Stimulated activated naive B cell treated with anti-CD40 and anti-IgM and Interleukin-4, amounts not matched to agents 10 μg/mL and 1 μg/mL and 100 μg/mL, for 72 hours (primary cell): Measurements from ENCODE around the gene NUP210L.
"Not testable (repeated sequence)": the region's sequence is repeated elsewhere in the genome, so short reads cannot be mapped to it uniquely, and the experiment has no call there.

Experiments used
- ATAC-seq, 2 donors: fragments of 150-1000 bp; cut with Tn5 transposase; replicated peaks; 2 replicates each; pipeline ENCODE4 v1.10.0; 2021; ENCODE audit warnings: moderate library complexity in 1 of 2
- DNase-seq: peaks from one replicate; pipeline ENCODE4 v3.0.0; 2021
- H3K27ac Mint-ChIP-seq: one replicate; pipeline ENCODE4 v1.8.0; 2022; ENCODE audit warnings: mild to moderate bottlenecking, mixed read lengths
- H3K27me3 Mint-ChIP-seq, 2 donors: one replicate each; pipeline ENCODE4 v1.8.0; 2022; ENCODE audit warnings: mixed read lengths in 2 of 2
- H3K36me3 Mint-ChIP-seq, 2 donors: one replicate each; pipeline ENCODE4 v1.8.0; 2022; ENCODE audit warnings: mixed read lengths in 2 of 2, mild to moderate bottlenecking in 1 of 2
- H3K4me1 Mint-ChIP-seq, 2 donors: one replicate each; pipeline ENCODE4 v1.8.0; 2022; ENCODE audit warnings: mixed read lengths in 2 of 2, mild to moderate bottlenecking in 1 of 2
- H3K4me3 Mint-ChIP-seq, 2 donors: one replicate each; pipeline ENCODE4 v1.8.0; 2022; ENCODE audit warnings: mild to moderate bottlenecking in 2 of 2, mixed read lengths in 2 of 2, moderate library complexity in 1 of 2
- H3K9me3 Mint-ChIP-seq, 2 donors: one replicate each; pipeline ENCODE4 v1.8.0; 2022; ENCODE audit warnings: mixed read lengths in 2 of 2, mild to moderate bottlenecking in 1 of 2

Gene NUP210L

DNA sequence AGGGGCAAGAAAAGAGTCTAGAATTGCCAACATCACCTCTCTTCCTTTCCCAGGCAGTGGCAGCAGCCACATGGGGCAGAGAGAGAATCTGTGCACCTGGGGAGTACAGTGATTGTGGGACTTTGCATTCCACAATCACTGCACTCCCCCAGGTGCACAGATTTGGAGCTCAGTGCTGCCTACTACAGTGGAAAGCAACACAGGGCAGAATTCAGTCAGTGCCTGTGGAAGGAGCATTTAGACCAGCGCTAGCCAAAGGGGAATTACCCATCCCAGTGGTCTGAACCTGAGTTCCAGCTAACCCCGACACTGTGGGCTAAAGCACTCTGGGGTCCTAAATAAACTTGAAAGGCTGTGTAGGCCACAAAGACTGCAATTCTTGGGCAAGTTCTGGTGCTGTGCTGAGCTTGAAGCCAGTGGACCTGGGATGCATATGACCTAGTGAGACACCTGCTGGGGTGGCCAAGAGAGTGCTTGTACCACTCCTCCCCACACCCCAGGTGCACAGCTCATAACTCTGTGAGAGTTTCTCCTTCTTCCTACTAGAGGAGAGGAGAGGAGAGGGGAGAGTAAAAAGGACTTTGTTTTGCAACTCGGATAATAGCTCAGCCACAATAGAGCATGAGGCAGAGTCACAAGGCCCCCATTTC is 50.3 kb downstream of the NUP210L start:
- no peaks in the 10 kb centered on the region for H3K36me3 Mint-ChIP-seq
- DNase-seq (no peak), ATAC-seq (no peak)
- H3K4me1 Mint-ChIP-seq, result no peaks in the 10 kb centered on the region
- no peaks in the 10 kb centered on the region for H3K9me3 Mint-ChIP-seq
- peaks cover 6 to 7% of the 10 kb centered on the region in 2 donors for H3K27me3 Mint-ChIP-seq
- H3K27ac Mint-ChIP-seq, result no peak overlapping the region
- no peak overlapping the region for H3K4me3 Mint-ChIP-seq

DNA sequence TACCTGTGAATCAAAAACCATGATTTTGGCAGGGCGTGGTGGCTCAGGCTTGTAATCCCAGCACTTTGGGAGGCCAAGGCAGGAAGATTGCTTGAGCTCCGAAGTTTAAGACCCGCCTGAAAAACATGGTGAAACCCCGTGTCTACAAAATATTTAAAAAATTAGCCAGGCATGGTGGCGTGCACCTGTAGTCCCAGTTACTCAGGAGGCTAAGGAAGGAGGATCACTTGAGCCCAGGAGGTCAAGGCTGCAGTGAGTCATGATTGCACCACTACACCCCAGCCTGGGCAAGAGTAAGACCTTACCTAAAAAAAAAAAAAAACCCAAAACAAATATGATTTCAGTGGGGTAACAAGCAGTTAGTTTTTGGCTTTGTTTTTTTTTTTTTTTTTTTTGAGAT is 54.7 kb downstream of the NUP210L start:
- H3K27ac Mint-ChIP-seq, H3K36me3 Mint-ChIP-seq, H3K4me1 Mint-ChIP-seq, ATAC-seq, H3K4me3 Mint-ChIP-seq, DNase-seq, H3K9me3 Mint-ChIP-seq, H3K27me3 Mint-ChIP-seq: not testable (repeated sequence)

DNA sequence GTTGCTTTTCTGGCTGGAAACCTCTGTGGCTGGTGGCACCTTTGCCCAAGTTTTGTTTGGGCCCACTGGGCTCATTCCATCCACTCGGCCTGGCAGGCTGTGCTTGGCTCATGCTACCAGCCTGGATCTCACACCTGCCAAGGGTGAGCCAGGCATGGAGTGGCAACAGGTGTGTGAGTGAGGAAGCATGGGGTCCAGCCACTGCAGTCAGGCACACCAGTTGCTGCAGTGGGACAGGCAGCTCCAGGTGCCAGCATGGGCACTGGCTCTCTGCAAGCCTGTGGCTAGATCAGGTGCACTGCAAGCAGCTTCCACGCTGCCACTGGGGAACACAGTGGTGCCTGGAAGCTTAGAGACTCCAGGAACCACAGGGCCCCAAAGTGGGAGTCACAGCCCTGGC is 57.0 kb downstream of the NUP210L start:
- no peak overlapping the region for H3K27ac Mint-ChIP-seq
- no peak for ATAC-seq
- no peaks in the 10 kb centered on the region for H3K36me3 Mint-ChIP-seq
- H3K4me3 Mint-ChIP-seq, result no peak overlapping the region
- H3K27me3 Mint-ChIP-seq, result no peaks in the 10 kb centered on the region
- H3K4me1 Mint-ChIP-seq, result no peaks in the 10 kb centered on the region
- DNase-seq, result no peak
- H3K9me3 Mint-ChIP-seq, result no peaks in the 10 kb centered on the region

DNA sequence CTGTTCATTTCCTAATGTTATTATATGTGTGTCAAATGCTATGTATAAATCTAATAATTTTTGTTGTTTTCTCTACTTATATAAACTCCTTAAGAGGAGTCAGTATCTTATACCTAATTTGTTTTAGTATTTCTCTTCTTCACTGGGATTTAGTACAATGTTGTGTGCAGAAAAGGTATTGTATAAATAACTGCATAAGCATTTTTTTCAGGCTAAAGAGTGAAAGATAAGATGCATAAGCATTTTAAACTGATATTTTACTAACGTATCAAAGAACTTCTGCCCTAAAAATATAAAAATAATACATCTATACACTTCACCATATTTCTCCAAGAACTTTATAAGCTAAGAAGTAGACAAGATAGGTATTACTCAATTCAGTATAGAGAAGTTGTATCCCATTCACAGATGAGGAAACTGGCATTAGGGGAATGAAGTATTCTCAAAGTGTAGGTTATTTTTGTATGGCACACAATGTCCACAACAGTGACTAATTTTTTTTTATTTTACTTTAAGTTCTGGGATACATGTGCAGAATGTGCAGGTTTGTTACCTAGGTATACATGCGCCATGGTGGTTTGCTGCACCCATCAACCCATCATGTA is 59.3 kb downstream of the NUP210L start:
- no peaks in the 10 kb centered on the region for H3K4me1 Mint-ChIP-seq
- DNase-seq, result no peak
- H3K27ac Mint-ChIP-seq, result no peak overlapping the region
- peaks cover 0 to 4% of the 10 kb centered on the region in 2 donors for H3K27me3 Mint-ChIP-seq
- no peaks in the 10 kb centered on the region for H3K9me3 Mint-ChIP-seq
- H3K4me3 Mint-ChIP-seq, result no peak overlapping the region
- no peaks in the 10 kb centered on the region for H3K36me3 Mint-ChIP-seq
- ATAC-seq, result no peak

DNA sequence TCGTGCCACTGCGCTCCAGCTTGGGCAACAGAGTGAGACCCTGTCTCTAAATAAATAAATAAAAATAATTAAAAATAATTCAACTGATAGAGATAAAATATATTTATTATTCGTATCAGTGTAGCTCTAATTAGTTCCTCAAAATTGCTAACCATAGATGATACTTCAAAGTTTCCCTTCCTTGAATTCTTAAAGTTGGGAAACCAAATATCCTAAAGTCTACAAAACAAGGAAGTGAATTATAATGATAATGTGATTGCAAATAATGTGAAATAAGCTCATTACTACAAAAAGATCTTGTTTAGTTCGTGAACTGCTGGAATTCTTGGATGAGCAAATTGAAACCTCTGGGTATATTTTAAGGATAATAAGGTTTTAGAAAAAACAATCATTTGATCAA is 60.5 kb downstream of the NUP210L start:
- Mint-ChIP-seq H3K4me1 (no peaks in the 10 kb centered on the region), H3K9me3 (no peaks in the 10 kb centered on the region), H3K36me3 (no peaks in the 10 kb centered on the region), H3K27ac (no peak overlapping the region), H3K4me3 (no peak overlapping the region), H3K27me3 (peaks cover 0 to 4% of the 10 kb centered on the region in 2 donors)
- ATAC-seq (no peak), DNase-seq (no peak)

DNA sequence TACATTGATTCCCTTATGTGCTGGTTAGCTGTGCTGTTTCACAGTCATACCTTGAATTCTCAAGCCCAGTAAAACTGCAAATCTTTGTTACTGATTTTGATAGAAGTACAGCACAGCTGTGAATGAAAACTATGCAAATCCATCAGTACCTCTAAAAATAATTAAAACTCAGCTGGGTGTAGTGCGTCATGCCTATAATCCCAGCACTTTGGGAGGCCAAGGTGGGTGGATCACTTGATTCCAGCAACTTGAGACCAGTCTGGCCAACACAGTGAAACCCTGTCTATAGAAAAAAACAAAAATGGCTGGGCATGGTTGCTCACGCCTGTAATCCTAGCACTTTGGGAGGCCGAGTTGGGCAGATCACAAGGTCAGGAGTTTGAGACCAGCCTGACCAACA is 61.2 kb downstream of the NUP210L start:
- Mint-ChIP-seq H3K4me3 (no peak overlapping the region), H3K27me3 (peaks cover 0 to 4% of the 10 kb centered on the region in 2 donors), H3K27ac (no peak overlapping the region), H3K36me3 (no peaks in the 10 kb centered on the region), H3K4me1 (no peaks in the 10 kb centered on the region), H3K9me3 (no peaks in the 10 kb centered on the region)
- DNase-seq (no peak), ATAC-seq (no peak)

DNA sequence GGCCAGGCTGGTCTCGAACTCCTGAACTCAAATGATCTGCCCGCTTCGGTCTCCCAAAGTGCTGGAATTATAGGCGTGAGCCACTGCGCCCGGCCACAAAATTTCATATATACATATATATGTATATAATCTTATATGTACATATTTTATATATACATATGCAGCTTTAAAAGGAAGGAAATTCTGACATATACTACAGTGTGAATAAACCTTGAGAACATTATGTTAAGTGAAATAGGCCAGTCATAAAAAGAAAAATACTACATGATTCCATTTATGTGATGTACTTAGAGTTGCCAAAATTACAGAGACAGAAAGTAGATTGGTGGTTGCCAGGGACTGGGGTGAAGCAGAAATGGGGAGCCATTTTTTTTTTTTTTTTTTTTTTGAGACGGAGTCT is 63.2 kb downstream of the NUP210L start:
- no peak overlapping the region for H3K4me3 Mint-ChIP-seq

DNA sequence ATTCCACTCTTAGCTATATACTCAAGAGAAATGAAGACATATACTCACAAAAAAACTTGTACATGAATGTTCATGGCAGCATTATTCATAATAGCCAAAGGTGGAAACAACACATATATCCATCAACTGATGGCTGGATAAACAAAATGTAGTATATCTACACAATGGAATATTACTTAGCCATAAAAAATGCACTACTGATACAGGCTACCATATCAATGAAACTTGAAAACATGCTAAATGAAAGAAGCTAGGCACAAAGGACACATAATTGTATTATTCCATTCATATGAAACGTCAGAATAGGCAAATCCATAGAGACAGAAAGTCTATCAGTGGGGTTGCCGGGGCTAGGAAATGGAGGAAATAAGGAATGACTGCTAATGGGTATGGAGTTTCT is 67.3 kb downstream of the NUP210L start:
- peaks cover 0 to 4% of the 10 kb centered on the region in 2 donors for H3K36me3 Mint-ChIP-seq
- H3K4me1 Mint-ChIP-seq, result no peaks in the 10 kb centered on the region
- peaks cover 8 to 13% of the 10 kb centered on the region in 2 donors for H3K27me3 Mint-ChIP-seq
- no peak for ATAC-seq
- H3K4me3 Mint-ChIP-seq, result no peak overlapping the region
- DNase-seq, result no peak
- H3K27ac Mint-ChIP-seq, result no peak overlapping the region
- no peaks in the 10 kb centered on the region for H3K9me3 Mint-ChIP-seq

More for the DNA sequence above, 63.2 kb downstream of the NUP210L start:
- no peak for ATAC-seq
- Mint-ChIP-seq H3K9me3 (no peaks in the 10 kb centered on the region), H3K27ac (no peak overlapping the region), H3K4me1 (no peaks in the 10 kb centered on the region), H3K27me3 (peaks cover 0 to 4% of the 10 kb centered on the region in 2 donors), H3K36me3 (no peaks in the 10 kb centered on the region)
- DNase-seq, result no peak

DNA sequence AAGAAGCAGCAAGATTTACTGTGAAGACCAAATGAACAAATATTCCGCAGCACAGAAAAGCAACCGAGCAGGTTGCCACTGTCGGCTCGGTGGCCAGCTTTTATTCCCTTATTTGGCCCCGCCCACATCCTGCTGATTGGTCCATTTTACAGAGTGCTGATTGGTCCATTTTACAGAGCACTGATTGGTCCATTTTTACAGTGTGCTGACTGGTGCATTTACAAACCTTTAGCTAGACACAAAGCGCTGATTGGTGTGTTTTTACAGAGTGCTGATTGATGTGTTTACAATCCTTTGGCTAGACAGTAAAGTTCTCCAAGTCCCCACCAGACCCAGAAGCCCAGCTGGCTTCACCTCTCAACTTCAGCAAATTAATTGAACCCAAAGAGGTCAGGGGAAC is 71.8 kb downstream of the NUP210L start:
- not testable (repeated sequence) for H3K4me3 Mint-ChIP-seq, DNase-seq, H3K4me1 Mint-ChIP-seq, ATAC-seq, H3K36me3 Mint-ChIP-seq, H3K27ac Mint-ChIP-seq, H3K9me3 Mint-ChIP-seq
- H3K27me3 Mint-ChIP-seq, result peaks cover 12 to 13% of the 10 kb centered on the region in 2 donors

DNA sequence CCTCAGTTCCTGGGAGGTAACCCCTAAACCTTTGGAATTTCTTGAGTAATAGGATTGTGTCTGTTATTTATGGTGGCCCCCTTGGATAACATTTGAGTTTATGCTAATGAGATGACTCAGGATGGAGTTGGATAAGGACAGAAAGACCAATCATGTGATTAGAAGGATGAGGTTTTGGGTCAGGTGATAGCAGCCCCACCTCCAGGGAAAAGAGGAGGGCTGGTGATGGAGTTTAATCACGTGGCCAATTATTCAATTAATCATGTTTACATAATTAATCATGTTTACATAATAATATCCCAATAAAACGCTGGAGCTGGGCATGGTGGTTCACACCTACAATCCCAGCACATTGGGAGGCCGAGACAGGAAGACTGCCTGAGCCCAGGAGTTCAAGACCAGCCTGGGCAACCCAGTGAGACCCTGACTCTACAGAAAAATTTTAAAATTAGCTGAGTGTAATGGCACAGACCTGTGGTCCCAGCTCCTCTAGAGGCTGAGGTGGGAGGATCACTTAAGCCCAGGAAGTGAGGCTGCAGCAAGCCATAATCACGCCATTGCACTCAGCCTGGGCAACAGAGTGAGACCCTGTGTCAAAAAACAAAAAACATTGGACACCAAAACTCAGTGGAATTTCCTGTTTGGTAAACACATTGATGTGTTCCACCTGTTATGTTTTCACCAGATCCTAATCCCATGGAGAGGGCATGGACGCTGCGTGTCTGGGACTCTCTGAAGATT is 73.3 kb downstream of the NUP210L start:
- peaks cover 13 to 16% of the 10 kb centered on the region in 2 donors for H3K27me3 Mint-ChIP-seq
- H3K4me1 Mint-ChIP-seq, result no peaks in the 10 kb centered on the region
- H3K4me3 Mint-ChIP-seq, result no peak overlapping the region
- ATAC-seq (no peak), DNase-seq (no peak)
- H3K27ac Mint-ChIP-seq, result no peak overlapping the region
- H3K9me3 Mint-ChIP-seq, result peaks cover 2 to 3% of the 10 kb centered on the region in 2 donors
- H3K36me3 Mint-ChIP-seq, result peaks cover 4 to 7% of the 10 kb centered on the region in 2 donors

DNA sequence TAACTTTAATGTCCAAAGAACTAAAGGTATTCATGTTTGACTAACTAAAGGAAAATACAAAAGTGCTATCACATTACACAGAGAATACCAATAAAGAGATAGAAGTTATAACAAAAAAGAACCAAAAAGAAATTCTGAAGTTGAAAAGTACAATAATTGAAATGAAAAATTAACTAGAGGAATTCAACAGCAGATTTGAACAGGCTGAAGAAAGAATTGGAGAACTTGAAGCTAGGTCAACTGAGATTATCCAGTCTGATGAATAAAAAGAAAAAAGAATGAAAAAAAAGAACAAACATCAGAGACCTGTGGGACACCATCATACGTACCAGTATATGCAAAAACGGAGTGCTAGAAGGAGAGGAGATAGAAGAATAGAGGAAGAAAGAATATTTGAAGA is 78.5 kb downstream of the NUP210L start:
- H3K27ac Mint-ChIP-seq, result no peak overlapping the region
- peaks cover 14 to 22% of the 10 kb centered on the region in 2 donors for H3K27me3 Mint-ChIP-seq
- DNase-seq, result no peak
- H3K36me3 Mint-ChIP-seq, result peaks cover 5 to 6% of the 10 kb centered on the region in 2 donors
- no peak for ATAC-seq
- no peaks in the 10 kb centered on the region for H3K4me1 Mint-ChIP-seq
- H3K9me3 Mint-ChIP-seq, result peaks cover 6% of the 10 kb centered on the region in 2 donors
- no peak overlapping the region for H3K4me3 Mint-ChIP-seq

DNA sequence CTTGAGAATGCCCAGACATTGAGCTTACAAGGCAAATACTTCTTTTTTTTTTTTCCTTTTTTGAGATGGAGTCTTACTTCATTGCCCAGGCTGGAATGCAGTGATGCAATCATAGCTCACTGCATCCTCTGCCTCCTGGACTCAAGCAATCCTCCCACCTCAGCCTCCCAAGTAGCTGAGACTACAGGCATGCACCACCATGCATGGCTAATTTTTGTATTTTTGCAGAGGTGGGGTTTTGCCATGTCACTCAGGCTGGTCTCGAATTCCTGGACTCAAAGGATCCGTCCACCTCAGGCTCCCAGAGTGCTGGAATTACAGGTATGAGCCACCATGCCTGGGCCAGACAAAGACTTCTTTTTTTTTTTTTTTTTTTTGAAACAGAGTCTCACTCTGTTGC is 79.1 kb downstream of the NUP210L start:
- H3K4me3 Mint-ChIP-seq, result no peak overlapping the region
- DNase-seq (no peak), ATAC-seq (no peak)
- H3K36me3 Mint-ChIP-seq, result peaks cover 5 to 6% of the 10 kb centered on the region in 2 donors
- no peak overlapping the region for H3K27ac Mint-ChIP-seq
- H3K27me3 Mint-ChIP-seq, result peaks cover 14 to 20% of the 10 kb centered on the region in 2 donors
- H3K4me1 Mint-ChIP-seq, result no peaks in the 10 kb centered on the region
- peaks cover 6% of the 10 kb centered on the region in 2 donors for H3K9me3 Mint-ChIP-seq

DNA sequence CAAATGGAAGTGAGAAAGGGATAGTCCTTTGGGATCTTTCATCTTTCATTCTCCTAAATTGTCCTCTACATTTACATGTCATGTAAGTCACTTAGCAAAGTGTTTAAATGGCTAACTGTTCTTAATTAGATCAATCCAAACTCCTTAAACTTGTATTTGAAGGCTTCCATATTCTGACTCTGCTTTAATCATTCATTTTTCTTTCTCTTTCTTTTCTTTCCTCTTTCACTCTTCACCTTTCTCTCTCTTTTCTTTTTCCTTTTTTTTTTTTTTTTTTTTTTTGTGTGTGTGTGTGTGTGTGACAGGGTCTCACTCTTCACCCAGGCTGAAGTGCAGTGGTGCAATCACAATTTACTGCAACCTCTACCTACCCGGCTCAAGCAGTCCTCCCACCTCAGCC is 92.6 kb downstream of the NUP210L start:
- Mint-ChIP-seq H3K4me3 (no peak overlapping the region), H3K27me3 (peaks cover 24 to 33% of the 10 kb centered on the region in 2 donors), H3K27ac (no peak overlapping the region), H3K9me3 (peaks cover 0 to under 1% of the 10 kb centered on the region in 2 donors), H3K4me1 (no peaks in the 10 kb centered on the region), H3K36me3 (no peaks in the 10 kb centered on the region)
- no peak for ATAC-seq
- no peak for DNase-seq

DNA sequence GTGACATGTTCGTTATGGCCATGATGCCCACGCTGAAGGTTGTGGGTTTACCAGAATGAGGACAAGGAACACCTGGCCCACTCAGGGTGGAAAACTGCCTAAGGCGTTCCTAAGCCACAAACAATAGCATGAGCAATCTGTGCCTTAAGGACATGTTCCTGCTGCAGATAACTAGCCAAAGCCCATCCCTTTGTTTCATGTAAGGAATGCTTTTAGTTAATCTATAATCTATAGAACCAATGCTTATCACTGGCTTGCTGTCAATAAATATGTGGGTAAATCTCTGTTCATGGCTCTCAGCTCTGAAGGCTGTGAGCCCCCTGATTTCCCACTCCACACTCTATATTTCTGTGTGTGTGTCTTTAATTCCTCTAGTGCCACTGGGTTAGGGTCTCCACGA is 107.4 kb downstream of the NUP210L start:
- ATAC-seq, H3K4me1 Mint-ChIP-seq, DNase-seq, H3K27ac Mint-ChIP-seq, H3K4me3 Mint-ChIP-seq, H3K9me3 Mint-ChIP-seq, H3K36me3 Mint-ChIP-seq: not testable (repeated sequence)
- H3K27me3 Mint-ChIP-seq, result peaks cover 11 to 29% of the 10 kb centered on the region in 2 donors

DNA sequence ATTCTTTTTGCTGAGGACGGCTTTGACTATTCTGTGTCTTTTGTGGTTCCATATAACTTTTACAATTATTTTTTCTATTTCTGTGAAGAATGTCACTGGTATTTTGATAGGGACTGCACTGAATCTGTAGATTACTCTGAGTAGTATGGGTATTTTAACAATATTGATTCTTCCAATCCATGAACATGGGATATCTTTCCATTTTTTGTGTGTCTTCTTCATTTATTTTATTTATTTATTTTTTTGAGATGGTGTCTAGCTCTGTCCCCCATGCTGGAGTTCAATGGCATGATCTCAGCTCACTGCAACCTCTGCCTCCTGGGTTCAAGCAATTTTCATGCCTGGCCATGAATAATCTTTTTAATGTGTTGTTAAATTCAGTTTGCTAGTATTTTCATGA is 121.2 kb downstream of the NUP210L start:
- H3K4me3 Mint-ChIP-seq, H3K4me1 Mint-ChIP-seq, H3K9me3 Mint-ChIP-seq, H3K27ac Mint-ChIP-seq, H3K27me3 Mint-ChIP-seq, ATAC-seq, DNase-seq, H3K36me3 Mint-ChIP-seq: not testable (repeated sequence)
